Caco-2 (cell line): ENCODE measurements around the gene PSMC1. TPM values are rescaled to one million over a fixed set of nuclear protein-coding genes. Genes with fewer than 3 reads are reported as not detected.

Experiments
- BruUV-seq: library from RNA; stranded (reverse); fragments of 400-500 nt; replicated peaks from 2 replicates; lab custom pipeline; 2021; lab: Mats Ljungman, UMichigan
- CTCF ChIA-PET: fragments of 300-600 bp; sonication (Branson Sonifier 250); formaldehyde crosslinking; loops from one replicate; lab custom pipeline; 2022; ENCODE audit warnings: antibody characterized with exemption; lab: Charles Lee
- POLR2A ChIA-PET: fragments of 300-600 bp; sonication (Branson Sonifier 250); formaldehyde crosslinking; loops from one replicate; lab custom pipeline; 2022; ENCODE audit warnings: antibody characterized with exemption; lab: Charles Lee
- DNase-seq, 2 experiments: peaks; one replicate each; pipeline versions ENCODE4 v3.0.0 to v3.0.0-alpha.2; 2020 to 2022
- H3K27me3 ChIP-seq: replicated peaks from 2 replicates; pipeline ENCODE4 v1.6.0; 2011; ENCODE audit warnings: low read length; ENCODE audit not compliant: control insufficient read depth, insufficient read depth
- H3K36me3 ChIP-seq: 2 replicates; pipeline ENCODE4 v1.5.1; 2011; ENCODE audit warnings: low read length; ENCODE audit not compliant: control insufficient read depth, insufficient read depth
- H3K4me1 ChIP-seq: fragments of 250-450 bp; sonication (Bioruptor Pico); 2 replicates; pipeline ENCODE4 v1.5.1; 2020; ENCODE audit warnings: mild to moderate bottlenecking
- H3K4me3 ChIP-seq: 2 replicates; pipeline ENCODE4 v1.5.1; 2011; ENCODE audit warnings: low read depth, mild to moderate bottlenecking, control low read depth, low read length
- H3K9me3 ChIP-seq: fragments of 250-450 bp; sonication (Bioruptor Pico); 2 replicates; pipeline ENCODE4 v1.5.1; 2020; ENCODE audit warnings: mild to moderate bottlenecking, moderate library complexity
- H3K27ac Mint-ChIP-seq: one replicate; pipeline ENCODE4 v1.8.0; 2022; ENCODE audit warnings: mixed read lengths; ENCODE audit not compliant: unreplicated experiment
- H3K27me3 Mint-ChIP-seq: one replicate; pipeline ENCODE4 v1.8.0; 2022; ENCODE audit warnings: mixed read lengths; ENCODE audit not compliant: insufficient read depth, unreplicated experiment
- H3K36me3 Mint-ChIP-seq: one replicate; pipeline ENCODE4 v1.8.0; 2022; ENCODE audit warnings: mild to moderate bottlenecking, mixed read lengths; ENCODE audit not compliant: insufficient read depth, unreplicated experiment
- H3K4me1 Mint-ChIP-seq: one replicate; pipeline ENCODE4 v1.8.0; 2022; ENCODE audit warnings: low read depth, mixed read lengths; ENCODE audit not compliant: unreplicated experiment
- H3K4me3 Mint-ChIP-seq: one replicate; pipeline ENCODE4 v1.8.0; 2022; ENCODE audit warnings: mild to moderate bottlenecking, moderate library complexity, mixed read lengths; ENCODE audit not compliant: unreplicated experiment
- H3K9me3 Mint-ChIP-seq: one replicate; pipeline ENCODE4 v1.8.0; 2022; ENCODE audit warnings: mixed read lengths; ENCODE audit not compliant: unreplicated experiment
- CTCF ChIP-seq, 2 experiments: fragments of 200-600 bp in 1 of 2; IDR thresholded peaks; 1 replicate in 1 of 2; 2 replicates in 1 of 2; pipeline versions ENCODE4 v1.5.1 to v1.8.0; 2011 to 2022; ENCODE audit warnings: antibody characterized with exemption in 1 of 2, control low read depth in 1 of 2, inconsistent platforms in 1 of 2, low read depth in 1 of 2, low read length in 1 of 2, mild to moderate bottlenecking in 1 of 2, moderate library complexity in 1 of 2; ENCODE audit not compliant: insufficient read depth in 1 of 2, severe bottlenecking in 1 of 2, unreplicated experiment in 1 of 2
- intact Hi-C: fragments of 100-400 bp; cut with micrococcal nuclease; formaldehyde crosslinking; loops from one replicate; pipeline ENCODE4 v1.10.0; 2022; ENCODE audit not compliant: unreplicated experiment
- total RNA-seq: library from RNA; stranded (reverse); gene quantifications from 2 replicates; pipeline ENCODE4 v1.2.3, GENCODE V29; 2022

Gene PSMC1
- total RNA-seq, 1 experiment from 2014 or later = 101 TPM

DNA sequence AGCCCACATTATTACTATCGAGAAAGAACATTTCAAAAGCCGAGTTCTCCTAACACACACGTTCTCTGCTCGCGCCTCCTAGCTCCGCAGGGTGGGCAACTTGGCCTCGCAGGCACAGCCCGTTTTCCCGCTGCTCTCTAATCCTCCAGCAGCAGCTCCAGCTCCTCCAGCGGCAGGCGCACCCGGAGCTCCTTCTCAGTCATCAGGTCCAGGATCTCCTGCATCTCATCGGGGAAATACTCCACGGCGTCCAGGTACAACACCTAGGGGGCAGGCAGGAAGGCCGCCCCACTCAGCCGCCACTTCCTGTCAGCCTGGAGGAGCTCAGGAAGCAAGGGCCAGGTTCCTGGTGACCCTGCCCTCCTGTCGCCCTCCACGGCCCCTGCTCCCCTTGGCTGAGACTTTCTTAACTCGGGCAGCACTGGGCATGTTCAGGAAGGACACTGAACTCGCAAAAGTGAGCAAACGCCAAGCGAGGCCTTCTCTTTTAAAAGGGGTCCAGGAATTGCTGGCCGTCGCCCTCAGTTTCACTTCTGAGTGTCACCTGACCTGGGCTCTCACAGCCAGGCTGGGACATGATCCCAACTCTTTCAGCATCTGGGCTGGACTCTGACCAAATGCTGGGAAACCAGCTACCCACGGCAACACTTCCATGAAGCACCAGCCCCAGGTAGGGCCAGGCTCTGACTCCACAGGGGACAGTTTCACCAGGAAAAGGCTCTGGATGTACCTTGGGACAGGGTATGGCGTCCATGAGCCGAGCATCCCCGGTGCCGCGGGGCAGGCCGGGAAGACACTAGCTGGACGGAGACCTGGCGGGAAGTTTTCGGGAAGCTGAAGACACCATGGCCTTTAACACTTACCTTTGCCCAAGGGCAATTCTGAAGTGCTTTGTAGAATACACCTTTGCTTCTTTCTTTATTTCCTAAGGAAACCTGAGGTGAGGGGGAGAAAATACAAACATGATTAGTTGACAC lies 22.1 kb downstream of the PSMC1 start:
- ChIA-PET POLR2A (no interaction called here), CTCF (no interaction called here)
- no peaks in the 10 kb centered on the region; the same call in none of the 2 replicates for H3K36me3 ChIP-seq
- no peaks in the 10 kb centered on the region for H3K9me3 ChIP-seq
- intact Hi-C loops = no loop called here
- H3K27me3 ChIP-seq = no peaks in the 10 kb centered on the region
- Mint-ChIP-seq H3K4me3 (no peak overlapping the region), H3K27me3 (no peaks in the 10 kb centered on the region), H3K4me1 (no peaks in the 10 kb centered on the region), H3K9me3 (no peaks in the 10 kb centered on the region), H3K27ac (no peak overlapping the region), H3K36me3 (peaks cover 32% of the 10 kb centered on the region)
- no TSS peak for BruUV-seq
- no peak overlapping the region for H3K4me3 ChIP-seq
- H3K4me1 ChIP-seq = no peaks in the 10 kb centered on the region
- TF ChIP-seq CTCF (IDR thresholded peaks at IDR 0.05; ENCODE audit: insufficient read depth in 1 of 2, low read depth in 1 of 2, low read length in 1 of 2, severe bottlenecking in 1 of 2, unreplicated experiment in 1 of 2) = no peak
- DNase-seq = no peak

DNA sequence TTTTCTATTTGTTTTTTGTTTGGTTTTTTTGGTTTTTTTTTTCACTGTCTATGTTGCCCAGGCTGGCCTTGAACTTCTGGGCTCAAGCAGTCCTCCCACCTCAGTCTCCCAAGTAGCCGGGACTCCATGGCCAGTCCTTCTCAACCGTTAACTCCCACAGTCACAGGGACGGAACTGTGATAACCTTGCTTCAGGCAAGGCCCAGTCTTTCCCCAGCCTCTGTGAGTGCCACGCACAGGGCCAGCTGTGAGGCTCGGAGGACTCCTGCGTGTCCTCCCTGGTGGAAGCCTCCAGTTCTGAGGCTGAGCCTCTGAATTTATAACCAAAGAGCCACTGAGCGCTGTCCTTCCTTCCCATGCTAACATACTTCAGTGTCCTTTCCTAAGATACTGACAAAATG lies 23.7 kb downstream of the PSMC1 start:
- Histone ChIP-seq H3K27me3 (no peaks in the 10 kb centered on the region), H3K4me3 (no peak overlapping the region), H3K9me3 (no peaks in the 10 kb centered on the region), H3K4me1 (no peaks in the 10 kb centered on the region), H3K36me3 (no peaks in the 10 kb centered on the region; the same call in none of the 2 replicates)
- Mint-ChIP-seq H3K27me3 (no peaks in the 10 kb centered on the region), H3K27ac (no peak overlapping the region), H3K9me3 (no peaks in the 10 kb centered on the region), H3K4me1 (no peaks in the 10 kb centered on the region), H3K4me3 (no peak overlapping the region), H3K36me3 (peaks cover 33% of the 10 kb centered on the region)
- no TSS peak for BruUV-seq
- ChIA-PET CTCF (no interaction called here), POLR2A (no interaction called here)
- intact Hi-C loops = no loop called here
- no peak for DNase-seq
- no peak for TF ChIP-seq CTCF (IDR thresholded peaks at IDR 0.05; ENCODE audit: insufficient read depth in 1 of 2, low read depth in 1 of 2, low read length in 1 of 2, severe bottlenecking in 1 of 2, unreplicated experiment in 1 of 2)

- Mint-ChIP-seq H3K4me3 (no peak overlapping the region), H3K27me3 (no peaks in the 10 kb centered on the region), H3K4me1 (no peaks in the 10 kb centered on the region), H3K27ac (no peak overlapping the region), H3K9me3 (no peaks in the 10 kb centered on the region), H3K36me3 (peaks cover 30% of the 10 kb centered on the region)
- no peaks in the 10 kb centered on the region; the same call in none of the 2 replicates for H3K36me3 ChIP-seq
- BruUV-seq = no TSS peak
- intact Hi-C loops = no loop called here
- no peaks in the 10 kb centered on the region for H3K27me3 ChIP-seq
- ChIA-PET POLR2A (no interaction called here), CTCF (no interaction called here)
- no peak for TF ChIP-seq CTCF (IDR thresholded peaks at IDR 0.05; ENCODE audit: insufficient read depth in 1 of 2, low read depth in 1 of 2, low read length in 1 of 2, severe bottlenecking in 1 of 2, unreplicated experiment in 1 of 2)
- H3K4me3 ChIP-seq = no peak overlapping the region
- DNase-seq = no peak
- H3K9me3 ChIP-seq = no peaks in the 10 kb centered on the region
- no peaks in the 10 kb centered on the region for H3K4me1 ChIP-seq
Measured at GRCh38 chr14:90281261-90281660, 24.9 kb downstream of the PSMC1 start.
